IMR-90 (cell line): ENCODE data around the gene SRPK1. TPM values are rescaled to one million over a fixed set of nuclear protein-coding genes. Genes with fewer than 3 reads are reported as not detected.

Source experiments
- ATAC-seq: fragments of 200-7000 bp; cut with Tn5 transposase; 2 replicates; pipeline ENCODE4 v1.9.1; 2020; ENCODE audit warnings: low read depth, mild to moderate bottlenecking, moderate library complexity
- BruUV-seq: library from RNA; stranded (reverse); fragments of 400-500 nt; replicated peaks from 2 replicates; lab custom pipeline; 2021; lab: Mats Ljungman, UMichigan
- CTCF ChIA-PET: fragments of 300-600 bp; formaldehyde crosslinking; extraction: SDS; loops from one replicate; lab custom pipeline; 2021; ENCODE audit warnings: antibody characterized with exemption; lab: Yijun Ruan, JAX
- POLR2A ChIA-PET: fragments of 300-600 bp; sonication (Branson Sonifier 250); formaldehyde crosslinking; loops from one replicate; lab custom pipeline; 2022; ENCODE audit warnings: antibody characterized with exemption; ENCODE audit not compliant: unreplicated experiment; lab: Charles Lee
- DNase-seq: peaks from one replicate; pipeline ENCODE4 v3.0.0; 2013
- H2AFZ ChIP-seq: replicated peaks from 2 replicates; pipeline ENCODE3; 2013; ENCODE audit warnings: low read length, mild to moderate bottlenecking; ENCODE audit not compliant: poor library complexity
- H2AK5ac ChIP-seq: 2 replicates; pipeline ENCODE4 v1.6.1; 2013; ENCODE audit warnings: low read depth, low read length, inconsistent platforms
- H2AK9ac ChIP-seq: replicated peaks from 2 replicates; pipeline ENCODE3; 2013; ENCODE audit warnings: mild to moderate bottlenecking, low read depth, low read length, moderate library complexity; ENCODE audit not compliant: poor library complexity
- H2BK120ac ChIP-seq: 2 replicates; pipeline ENCODE4 v1.6.1; 2013; ENCODE audit warnings: low read depth, low read length, inconsistent platforms
- H2BK15ac ChIP-seq: 3 replicates; pipeline ENCODE4 v1.6.1; 2013; ENCODE audit warnings: low read depth, low read length, inconsistent platforms
- H2BK20ac ChIP-seq: 2 replicates; pipeline ENCODE4 v1.6.1; 2013; ENCODE audit warnings: low read depth, mild to moderate bottlenecking, inconsistent platforms, low read length, moderate library complexity
- H2BK5ac ChIP-seq: 2 replicates; pipeline ENCODE4 v1.6.1; 2013; ENCODE audit warnings: mild to moderate bottlenecking, low read depth, low read length, inconsistent platforms; ENCODE audit not compliant: poor library complexity, severe bottlenecking
- H3K14ac ChIP-seq: replicated peaks from 2 replicates; pipeline ENCODE4 v1.6.1; 2013; ENCODE audit warnings: low read depth, low read length, inconsistent platforms
- H3K18ac ChIP-seq: 2 replicates; pipeline ENCODE4 v1.6.1; 2013; ENCODE audit warnings: low read depth, low read length, control low read depth
- H3K23ac ChIP-seq: 2 replicates; pipeline ENCODE4 v1.6.1; 2013; ENCODE audit warnings: low read depth, low read length, inconsistent platforms
- H3K27ac ChIP-seq: 2 replicates; pipeline ENCODE4 v1.5.1; 2013; ENCODE audit warnings: mild to moderate bottlenecking, control low read depth, low read length; ENCODE audit not compliant: insufficient read depth
- H3K27me3 ChIP-seq: 2 replicates; pipeline ENCODE4 v1.6.1; 2013; ENCODE audit warnings: low read length; ENCODE audit not compliant: control insufficient read depth, insufficient read depth
- H3K36me3 ChIP-seq: 2 replicates; pipeline ENCODE4 v1.6.1; 2013; ENCODE audit warnings: low read length, mixed read lengths; ENCODE audit not compliant: control insufficient read depth, insufficient read depth
- H3K4ac ChIP-seq: 2 replicates; pipeline ENCODE4 v1.6.1; 2013; ENCODE audit warnings: low read depth, low read length, inconsistent platforms
- H3K4me1 ChIP-seq: 2 replicates; pipeline ENCODE4 v1.6.1; 2013; ENCODE audit warnings: low read length, mixed read lengths; ENCODE audit not compliant: control insufficient read depth, insufficient read depth
- H3K4me2 ChIP-seq: 2 replicates; pipeline ENCODE4 v1.6.1; 2013; ENCODE audit warnings: low read depth, mild to moderate bottlenecking, control low read depth, low read length, moderate library complexity
- H3K4me3 ChIP-seq: 2 replicates; pipeline ENCODE4 v1.5.1; 2013; ENCODE audit warnings: low read depth, mild to moderate bottlenecking, control low read depth, low read length, moderate library complexity; ENCODE audit not compliant: insufficient read depth
- H3K56ac ChIP-seq: 2 replicates; pipeline ENCODE4 v1.6.1; 2013; ENCODE audit warnings: low read length, inconsistent platforms; ENCODE audit not compliant: insufficient read depth; ENCODE audit errors: extremely low read depth
- H3K79me1 ChIP-seq, 2 experiments: 2 replicates each; pipeline ENCODE4 v1.6.1; 2013; ENCODE audit warnings: low read length in 2 of 2, inconsistent platforms in 1 of 2, low read depth in 1 of 2
- H3K9ac ChIP-seq: 2 replicates; pipeline ENCODE4 v1.6.1; 2013; ENCODE audit warnings: low read depth, low read length, control low read depth
- H3K9me1 ChIP-seq: 2 replicates; pipeline ENCODE4 v1.6.1; 2013; ENCODE audit warnings: low read length, inconsistent platforms; ENCODE audit not compliant: insufficient read depth
- H3K9me3 ChIP-seq: 2 replicates; pipeline ENCODE4 v1.6.1; 2013; ENCODE audit warnings: low read length; ENCODE audit not compliant: control insufficient read depth, insufficient read depth
- H4K20me1 ChIP-seq: 2 replicates; pipeline ENCODE4 v1.6.1; 2013; ENCODE audit warnings: low read length, inconsistent platforms; ENCODE audit not compliant: insufficient read depth
- H4K5ac ChIP-seq: 2 replicates; pipeline ENCODE4 v1.6.1; 2013; ENCODE audit warnings: mild to moderate bottlenecking, low read depth, low read length, control low read depth
- H4K8ac ChIP-seq, 2 experiments: 2 replicates each; pipeline ENCODE4 v1.6.1; 2013; ENCODE audit warnings: low read depth in 2 of 2, low read length in 2 of 2, control low read depth in 1 of 2, inconsistent platforms in 1 of 2
- H4K91ac ChIP-seq: 2 replicates; pipeline ENCODE4 v1.6.1; 2013; ENCODE audit warnings: low read depth, low read length, inconsistent platforms; ENCODE audit not compliant: insufficient read depth
- MXI1 ChIP-seq: IDR thresholded peaks from 2 replicates; pipeline ENCODE4 v1.6.1; 2012; ENCODE audit warnings: low read depth, mild to moderate bottlenecking, low read length, moderate library complexity, borderline replicate concordance
- RCOR1 ChIP-seq: IDR thresholded peaks from 2 replicates; pipeline ENCODE4 v1.6.1; 2012; ENCODE audit warnings: mild to moderate bottlenecking, low read length, improper control_type of control experiment; ENCODE audit not compliant: insufficient replicate concordance
- USF2 ChIP-seq: fragments of 150-350 bp; IDR thresholded peaks from 2 replicates; pipeline ENCODE4 v1.6.1; 2017; ENCODE audit warnings: mild to moderate bottlenecking, antibody characterized with exemption, low read length, low read depth
- WGBS, 2 experiments: methylation state at CpG; one replicate each; pipeline versions ENCODE4 v1.1.5 to v1.1.7; 2013; ENCODE audit warnings: missing lambda C conversion rate in 2 of 2; ENCODE audit not compliant: insufficient read length in 1 of 2; ENCODE audit errors: extremely low coverage in 2 of 2; 5-methylcytosine and 5-hydroxymethylcytosine counted together
- dilution Hi-C: fragments of 300-500 bp; cut with HindIII; formaldehyde crosslinking; loops from one replicate; pipeline ENCODE4 v1.14.3; 2018; ENCODE audit warnings: low sequenced_read_pairs; ENCODE audit not compliant: unreplicated experiment
- in situ Hi-C: fragments of 300-500 bp; cut with MboI; formaldehyde crosslinking; loops from 3 replicates; pipeline ENCODE4 v1.14.3; 2019; ENCODE audit warnings: low sequenced_read_pairs, inconsistent platforms, mixed read lengths
- intact Hi-C: fragments of 100-400 bp; cut with micrococcal nuclease; formaldehyde crosslinking; loops from 2 replicates; pipeline ENCODE4 v1.10.0; 2022
- polyA plus RNA-seq, 3 experiments: library from polyadenylated mRNA; depleted of rRNA; stranded (reverse); fragments of >200 nt; gene quantifications; 2 replicates each; pipeline ENCODE4 v1.2.3, GENCODE V29; 2012; ENCODE audit warnings: low replicate concordance in 1 of 3
- total RNA-seq: library from RNA; depleted of rRNA; stranded (reverse); fragments of >200 nt; gene quantifications from 2 replicates; pipeline ENCODE4 v1.2.3, GENCODE V29; 2012

Gene SRPK1
- total and polyA plus RNA-seq, 2 of the 4 experiments (the other 2 are of a cell fraction), result 22.5 to 44.6 TPM

- DNase-seq, result no peak
Measured at GRCh38 chr6:35967076-35967774, 46.3 kb upstream of the SRPK1 start.

More at GRCh38 chr6:35967076-35967774, 46.3 kb upstream of the SRPK1 start:
- TF ChIP-seq MXI1, result no peak
- TF ChIP-seq USF2, result no peak
- TF ChIP-seq RCOR1, result no peak
- Histone ChIP-seq H3K27me3 (peaks cover 6% of the 10 kb centered on the region), H3K79me1 (no peaks in the 10 kb centered on the region), H4K20me1 (no peaks in the 10 kb centered on the region), H3K27ac (no peak overlapping the region), H2AK9ac (no peak overlapping the region), H3K9me3 (no peaks in the 10 kb centered on the region), H3K23ac (no peak overlapping the region), H2BK120ac (no peak overlapping the region), H3K9ac (no peak overlapping the region), H2BK20ac (no peak overlapping the region), H4K5ac (no peak overlapping the region), H3K4ac (no peak overlapping the region), H3K18ac (no peak overlapping the region), H2AK5ac (no peak overlapping the region), H3K9me1 (no peaks in the 10 kb centered on the region; the same call in 1 of the 2 replicates), H4K8ac (no peak overlapping the region), H3K36me3 (no peaks in the 10 kb centered on the region), H4K91ac (no peak overlapping the region), H2AFZ (no peak overlapping the region), H2BK5ac (no peak overlapping the region), H3K14ac (no peak overlapping the region), H2BK15ac (no peak overlapping the region), H3K4me3 (no peak overlapping the region), H3K56ac (no peak overlapping the region), H3K4me2 (no peak overlapping the region), H3K4me1 (no peaks in the 10 kb centered on the region)
- ATAC-seq, result no peak
- dilution Hi-C loops, result no loop called here
- in situ Hi-C loops, result loop anchor here (25.0 kb wide), 1 partner anchor 430 kb away; no protein-coding TSS in a partner anchor
- ChIA-PET CTCF (no interaction called here), POLR2A (no interaction called here)
- intact Hi-C loops, result no loop called here
- WGBS, 2 experiments, result no CpG with 5 or more reads among the region's 4 CpGs
- BruUV-seq, result no TSS peak
